SK-N-SH treated with all-trans-retinoic acid at 6 μM for 48 hours (cell line): ENCODE measurements around the gene MMEL1.

Source experiments
- ATAC-seq: fragments of 200-7000 bp; cut with Tn5 transposase; 3 replicates; pipeline ENCODE4 v1.9.1; 2020; ENCODE audit warnings: mild to moderate bottlenecking, moderate library complexity
- ARNTL ChIP-seq: fragments of 450-650 bp; formaldehyde crosslinking; IDR thresholded peaks from 2 replicates; pipeline ENCODE4 v1.5.0; 2020; ENCODE audit warnings: low read depth, mild to moderate bottlenecking, moderate library complexity, borderline replicate concordance
- CREB5 ChIP-seq: fragments of 250-450 bp; sonication (Bioruptor Pico); IDR thresholded peaks from 2 replicates; pipeline ENCODE4 v1.5.1; 2020; ENCODE audit warnings: low read depth, mild to moderate bottlenecking, moderate library complexity
- CSDC2 ChIP-seq: fragments of 250-450 bp; sonication (Bioruptor Pico); IDR thresholded peaks from 2 replicates; pipeline ENCODE4 v1.5.0; 2020; ENCODE audit warnings: mild to moderate bottlenecking, moderate library complexity
- CSRNP3 ChIP-seq: fragments of 250-450 bp; sonication (Bioruptor Pico); IDR thresholded peaks from 2 replicates; pipeline ENCODE4 v1.5.1; 2021; ENCODE audit warnings: mild to moderate bottlenecking, moderate library complexity
- ESRRG ChIP-seq: fragments of 250-450 bp; sonication (Bioruptor Pico); IDR thresholded peaks from 2 replicates; pipeline ENCODE4 v1.6.1; 2021; ENCODE audit warnings: mild to moderate bottlenecking
- GLIS3 ChIP-seq: fragments of 250-450 bp; sonication (Bioruptor Pico); IDR thresholded peaks from 2 replicates; pipeline ENCODE4 v1.5.0; 2020; ENCODE audit warnings: mild to moderate bottlenecking, moderate library complexity
- PATZ1 ChIP-seq: fragments of 250-450 bp; sonication (Bioruptor Pico); IDR thresholded peaks from 2 replicates; pipeline ENCODE4 v1.8.0; 2020; ENCODE audit warnings: mild to moderate bottlenecking, moderate library complexity, borderline replicate concordance
- POU6F1 ChIP-seq: fragments of 250-450 bp; sonication (Bioruptor Pico); IDR thresholded peaks from 2 replicates; pipeline ENCODE4 v1.8.0; 2021; ENCODE audit warnings: low read depth, mild to moderate bottlenecking, moderate library complexity, borderline replicate concordance
- PPARA ChIP-seq: fragments of 250-450 bp; sonication (Bioruptor Pico); IDR thresholded peaks from 2 replicates; pipeline ENCODE4 v1.5.0; 2020; ENCODE audit warnings: mild to moderate bottlenecking, borderline replicate concordance
- RARB ChIP-seq: fragments of 250-450 bp; sonication (Bioruptor Pico); IDR thresholded peaks from 2 replicates; pipeline ENCODE4 v1.8.0; 2021; ENCODE audit warnings: mild to moderate bottlenecking, moderate library complexity
- SNAI2 ChIP-seq: fragments of 250-450 bp; sonication (Bioruptor Pico); IDR thresholded peaks from 2 replicates; pipeline ENCODE4 v1.5.0; 2020; ENCODE audit warnings: mild to moderate bottlenecking, moderate library complexity
- TCF4 ChIP-seq: fragments of 250-450 bp; sonication (Bioruptor Pico); IDR thresholded peaks from 2 replicates; pipeline ENCODE4 v1.8.0; 2021; ENCODE audit warnings: mild to moderate bottlenecking, moderate library complexity, borderline replicate concordance
- TOX ChIP-seq: fragments of 250-450 bp; sonication (Bioruptor Pico); IDR thresholded peaks from 2 replicates; pipeline ENCODE4 v1.8.0; 2021; ENCODE audit warnings: mild to moderate bottlenecking, moderate library complexity, borderline replicate concordance
- TSHZ2 ChIP-seq: fragments of 250-450 bp; sonication (Bioruptor Pico); IDR thresholded peaks from 2 replicates; pipeline ENCODE4 v1.5.0; 2020; ENCODE audit warnings: mild to moderate bottlenecking, moderate library complexity
- ZC3H10 ChIP-seq: fragments of 250-450 bp; sonication (Bioruptor Pico); IDR thresholded peaks from 2 replicates; pipeline ENCODE4 v1.5.1; 2021; ENCODE audit warnings: mild to moderate bottlenecking, moderate library complexity
- ZFP3 ChIP-seq: fragments of 250-450 bp; sonication (Bioruptor Pico); IDR thresholded peaks from 2 replicates; pipeline ENCODE4 v1.5.0; 2020; ENCODE audit warnings: mild to moderate bottlenecking, moderate library complexity
- ZFP30 ChIP-seq: fragments of 450-650 bp; formaldehyde crosslinking; IDR thresholded peaks from 2 replicates; pipeline ENCODE4 v1.5.0; 2022; ENCODE audit warnings: mild to moderate bottlenecking, moderate library complexity
- ZNF565 ChIP-seq: fragments of 450-650 bp; formaldehyde crosslinking; conservative IDR thresholded peaks from 2 replicates; pipeline ENCODE4 v1.5.0; 2020; ENCODE audit warnings: low read depth, mild to moderate bottlenecking, moderate library complexity
- ZNF70 ChIP-seq: fragments of 450-650 bp; formaldehyde crosslinking; IDR thresholded peaks from 2 replicates; pipeline ENCODE4 v1.5.0; 2020; ENCODE audit warnings: mild to moderate bottlenecking, moderate library complexity
- ZNF8 ChIP-seq: fragments of 450-650 bp; formaldehyde crosslinking; IDR thresholded peaks from 2 replicates; pipeline ENCODE4 v1.5.0; 2020; ENCODE audit warnings: mild to moderate bottlenecking, moderate library complexity

MMEL1 gene

GRCh38 chr1:2605509-2606395, 27.1 kb downstream of the MMEL1 start:
- ATAC-seq: no peak
- TF ChIP-seq SNAI2 (CRISPR knock-in tag) (no peak), ZNF565 (no peak), ZNF70 (CRISPR knock-in tag) (no peak), CSDC2 (CRISPR knock-in tag) (no peak), CREB5 (CRISPR knock-in tag) (no peak), ESRRG (no peak), ZNF8 (CRISPR knock-in tag) (no peak), PATZ1 (no peak), RARB (no peak), TOX (no peak), ZFP30 (CRISPR knock-in tag) (no peak), PPARA (CRISPR knock-in tag) (no peak), ZC3H10 (CRISPR knock-in tag) (no peak)
- TF ChIP-seq, all 23 proteins: peak for 0

GRCh38 chr1:2604844-2605508, 27.8 kb downstream of the MMEL1 start:
- TF ChIP-seq TCF4 (CRISPR knock-in tag) (no peak), ZNF70 (CRISPR knock-in tag) (no peak), ZFP30 (CRISPR knock-in tag) (no peak), CSRNP3 (CRISPR knock-in tag) (no peak), TOX (no peak), TSHZ2 (CRISPR knock-in tag) (no peak), POU6F1 (CRISPR knock-in tag) (no peak), PATZ1 (no peak), ARNTL (CRISPR knock-in tag) (no peak), ZFP3 (no peak), GLIS3 (CRISPR knock-in tag) (no peak), ZNF8 (CRISPR knock-in tag) (no peak), ZNF565 (no peak), CSDC2 (CRISPR knock-in tag) (no peak)
- TF ChIP-seq, all 23 proteins: peak for 0
- no peak for ATAC-seq
